Neural progenitor cell (in vitro differentiated cells): ENCODE data around the gene SIL1.

Experiments
- EZH2 ChIP-seq: fragments of 200-600 bp; sonication (generic); IDR thresholded peaks from 2 replicates; pipeline ENCODE4 v1.6.1; 2017; ENCODE audit warnings: antibody characterized with exemption, mild to moderate bottlenecking, moderate library complexity
- TF ChIP-seq, protein P1 (sequence below): fragments of 200-600 bp; sonication (generic); IDR thresholded peaks from 2 replicates; pipeline ENCODE4 v1.5.1; 2017; ENCODE audit warnings: antibody characterized with exemption, mild to moderate bottlenecking

DNA sequence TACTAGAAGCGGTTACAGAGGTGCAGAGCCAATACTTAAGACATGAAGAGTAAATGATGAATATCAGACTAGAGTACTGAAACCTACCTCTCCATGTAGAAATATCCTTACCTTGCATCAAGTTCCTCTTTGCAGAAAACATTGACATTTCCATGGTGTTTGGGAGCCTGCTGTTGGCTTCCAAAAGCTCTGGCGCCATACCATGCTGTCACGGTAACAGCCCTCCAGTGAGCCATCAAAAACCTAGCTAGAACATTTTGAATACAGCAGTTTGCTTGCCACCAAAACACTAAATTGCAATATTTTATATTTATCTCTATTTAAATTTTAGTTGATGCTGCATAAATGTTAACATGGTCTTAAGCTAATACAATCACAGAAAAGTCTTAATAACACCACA is 179.0 kb downstream of the SIL1 start:
- TF ChIP-seq, protein P1, sequence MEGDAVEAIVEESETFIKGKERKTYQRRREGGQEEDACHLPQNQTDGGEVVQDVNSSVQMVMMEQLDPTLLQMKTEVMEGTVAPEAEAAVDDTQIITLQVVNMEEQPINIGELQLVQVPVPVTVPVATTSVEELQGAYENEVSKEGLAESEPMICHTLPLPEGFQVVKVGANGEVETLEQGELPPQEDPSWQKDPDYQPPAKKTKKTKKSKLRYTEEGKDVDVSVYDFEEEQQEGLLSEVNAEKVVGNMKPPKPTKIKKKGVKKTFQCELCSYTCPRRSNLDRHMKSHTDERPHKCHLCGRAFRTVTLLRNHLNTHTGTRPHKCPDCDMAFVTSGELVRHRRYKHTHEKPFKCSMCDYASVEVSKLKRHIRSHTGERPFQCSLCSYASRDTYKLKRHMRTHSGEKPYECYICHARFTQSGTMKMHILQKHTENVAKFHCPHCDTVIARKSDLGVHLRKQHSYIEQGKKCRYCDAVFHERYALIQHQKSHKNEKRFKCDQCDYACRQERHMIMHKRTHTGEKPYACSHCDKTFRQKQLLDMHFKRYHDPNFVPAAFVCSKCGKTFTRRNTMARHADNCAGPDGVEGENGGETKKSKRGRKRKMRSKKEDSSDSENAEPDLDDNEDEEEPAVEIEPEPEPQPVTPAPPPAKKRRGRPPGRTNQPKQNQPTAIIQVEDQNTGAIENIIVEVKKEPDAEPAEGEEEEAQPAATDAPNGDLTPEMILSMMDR: no peak
- no peak for TF ChIP-seq EZH2
